Measurements from ENCODE around the gene SUFU.

The SUFU gene

GRCh38 chr10:102552533-102552932 is 48.8 kb downstream of the SUFU start:
- no peak for DNase-seq (ENCODE audit: low read depth in 2 of 2)

DNA sequence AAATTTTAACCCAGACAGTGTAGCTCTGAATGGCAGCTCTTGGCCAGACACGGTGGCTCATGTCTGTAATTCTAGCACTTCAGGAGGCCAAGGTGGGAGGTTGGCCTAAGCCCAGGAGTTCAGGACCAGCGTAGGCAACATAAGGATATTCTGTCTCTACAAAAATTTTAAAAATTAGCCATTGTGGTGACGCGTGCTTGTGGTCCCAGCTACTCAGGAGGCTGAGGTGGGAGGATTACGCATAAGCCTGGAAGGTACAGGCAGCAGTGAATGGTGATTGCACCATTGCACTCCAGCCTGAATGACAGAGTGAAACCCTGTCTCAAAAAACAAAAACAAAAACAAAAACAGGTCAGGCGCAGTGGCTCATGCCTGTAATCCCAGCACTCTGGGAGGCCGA is 50.0 kb downstream of the SUFU start:
- no peak for DNase-seq (ENCODE audit: low read depth in 2 of 2)

DNA sequence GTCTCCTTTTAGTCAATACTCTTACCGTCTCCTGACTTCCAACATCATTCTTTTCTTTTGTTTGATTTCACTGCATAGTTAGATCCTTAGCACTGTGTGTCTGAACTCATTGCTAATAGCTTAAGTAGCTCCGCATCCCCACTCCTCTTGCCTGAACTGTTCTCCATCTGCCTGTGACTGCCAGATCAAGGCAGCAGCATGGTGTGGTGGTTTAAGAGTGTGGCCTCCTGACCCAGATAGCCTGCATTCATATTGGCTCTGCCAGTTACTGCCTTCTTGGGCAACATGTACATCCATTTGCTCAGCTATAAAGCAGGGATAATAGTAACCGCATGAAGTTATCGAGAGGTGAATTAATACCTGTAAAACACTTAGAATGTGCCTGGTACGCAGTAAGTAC is 50.8 kb downstream of the SUFU start:
- DNase-seq (ENCODE audit: low read depth in 2 of 2): no peak

DNA sequence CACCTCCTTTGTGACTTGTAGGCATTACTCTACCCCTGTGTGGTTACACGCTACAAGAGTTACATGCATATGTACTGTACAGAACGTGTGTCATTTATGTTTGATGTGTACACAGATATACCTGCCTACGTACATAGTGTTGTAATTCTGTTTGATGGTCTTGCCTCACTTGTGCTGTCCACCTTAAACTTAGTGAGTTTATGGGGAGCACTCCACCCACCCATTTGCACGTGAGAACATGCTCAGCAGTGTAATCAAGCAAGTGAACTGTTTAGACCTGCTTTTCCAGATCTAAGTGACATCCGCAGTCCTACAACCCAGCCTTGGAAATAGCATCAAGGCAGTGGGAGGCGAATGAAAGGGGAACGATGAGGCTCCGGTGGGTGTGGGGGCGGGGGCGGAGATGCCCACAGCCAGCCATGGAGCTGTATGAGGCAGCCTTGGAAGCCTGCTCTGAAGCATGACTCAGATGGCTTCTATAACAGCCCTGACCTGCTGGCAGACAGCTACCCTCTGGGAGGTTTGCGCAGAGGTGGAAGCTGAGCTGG is 52.1 kb downstream of the SUFU start:
- DNase-seq (ENCODE audit: low read depth in 2 of 2): peak in 1 of 2 experiments; percentile 14

- DNase-seq (ENCODE audit: low read depth in 2 of 2): no peak
Measured at GRCh38 chr10:102557569-102557968, 53.8 kb downstream of the SUFU start.

DNA sequence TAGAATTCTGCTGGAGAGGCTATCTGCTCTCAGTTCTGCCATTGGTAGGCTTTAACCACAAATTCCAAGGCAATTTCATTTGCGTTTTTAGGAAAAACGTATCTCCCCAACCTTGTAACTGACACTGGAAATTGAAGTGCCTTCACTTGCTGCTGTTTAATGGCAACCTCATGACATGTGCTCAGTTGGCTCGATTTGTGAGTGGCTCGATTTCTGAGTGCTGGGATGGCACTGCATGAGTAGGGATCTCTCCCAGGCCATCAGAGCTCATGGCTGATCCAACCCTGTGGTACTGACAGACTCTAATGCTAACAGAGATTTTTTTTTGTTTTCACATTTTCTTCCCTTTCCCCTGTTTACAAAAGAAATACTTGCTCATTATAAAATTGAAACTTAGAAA is 56.0 kb downstream of the SUFU start:
- no peak for DNase-seq (ENCODE audit: low read depth in 2 of 2)

- DNase-seq (ENCODE audit: low read depth in 2 of 2): no peak
Measured at GRCh38 chr10:102564209-102564834, 60.5 kb downstream of the SUFU start.

- DNase-seq (ENCODE audit: low read depth in 2 of 2): no peak
Measured at GRCh38 chr10:102565793-102566192, 62.0 kb downstream of the SUFU start.

DNA sequence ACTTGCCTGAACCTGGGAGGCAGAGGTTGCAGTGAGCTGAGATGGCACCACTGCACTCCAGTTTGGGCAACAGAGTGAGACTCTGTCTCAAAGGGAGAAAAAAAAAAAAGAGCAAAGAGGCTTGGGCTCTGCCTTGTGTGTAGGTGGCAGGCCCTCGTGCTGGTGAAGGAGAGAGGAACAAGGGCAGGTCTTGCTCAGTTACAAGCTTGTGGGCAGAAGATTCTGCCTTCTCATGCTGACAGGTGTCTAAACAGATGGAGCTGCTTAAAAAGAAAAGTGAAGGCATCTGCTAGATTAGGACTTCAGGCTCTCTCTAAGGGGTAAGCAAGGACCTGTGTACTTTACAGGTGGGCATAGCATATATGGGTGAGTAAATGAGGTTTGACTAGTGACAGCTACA is 75.0 kb downstream of the SUFU start:
- DNase-seq (ENCODE audit: low read depth in 2 of 2): no peak

DNA sequence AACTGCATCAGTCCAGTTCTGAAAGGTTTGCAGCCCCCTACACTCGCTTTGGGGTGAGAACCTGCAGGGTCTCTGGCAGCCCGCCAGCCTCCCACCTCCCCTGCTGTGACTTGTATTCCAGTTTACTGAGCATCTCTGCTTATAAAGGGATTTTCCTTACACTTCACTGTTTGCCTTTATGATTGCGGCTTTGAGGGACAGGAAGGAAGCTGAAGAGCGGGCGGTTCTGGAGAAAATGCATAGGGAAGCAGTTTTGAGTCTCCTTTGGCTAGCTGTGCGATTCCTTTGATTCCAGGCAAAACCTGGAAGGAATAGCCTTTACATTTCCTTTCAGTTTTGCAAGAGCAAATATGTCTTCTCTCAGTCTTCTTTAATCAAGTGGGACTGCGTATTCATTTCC is 75.6 kb downstream of the SUFU start:
- no peak for DNase-seq (ENCODE audit: low read depth in 2 of 2)

DNA sequence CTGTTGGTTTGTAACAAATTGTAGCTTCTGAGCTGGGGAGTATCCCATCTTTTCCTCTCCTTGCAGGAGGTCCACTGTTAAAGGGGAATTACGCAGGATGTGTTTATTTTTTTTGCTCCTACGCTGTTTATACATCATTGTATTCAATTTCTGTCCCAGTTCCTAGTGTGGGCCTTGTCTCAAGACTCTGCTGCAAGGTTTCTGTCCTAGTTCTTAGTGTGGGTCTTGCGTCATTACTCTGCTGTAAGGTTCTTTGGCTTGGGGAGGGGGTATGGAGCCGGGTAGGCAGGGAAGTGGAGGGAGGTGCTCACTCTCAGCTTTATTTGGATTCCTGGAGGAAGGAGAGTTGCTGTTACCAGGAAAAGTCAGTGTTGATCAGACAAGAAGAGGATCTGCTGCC is 76.5 kb downstream of the SUFU start:
- no peak for DNase-seq (ENCODE audit: low read depth in 2 of 2)

GRCh38 chr10:102581401-102581800 is 77.6 kb downstream of the SUFU start:
- no peak for DNase-seq (ENCODE audit: low read depth in 2 of 2)

- no peak for DNase-seq (ENCODE audit: low read depth in 2 of 2)
Measured at GRCh38 chr10:102581981-102582580, 78.3 kb downstream of the SUFU start.

- peak; percentile 70 for DNase-seq (ENCODE audit: low read depth in 2 of 2)
Measured at GRCh38 chr10:102583435-102584417, 80.0 kb downstream of the SUFU start.

- DNase-seq (ENCODE audit: low read depth in 2 of 2): peak in 1 of 2 experiments; percentile 25
Measured at GRCh38 chr10:102585026-102585425, 81.3 kb downstream of the SUFU start.

DNA sequence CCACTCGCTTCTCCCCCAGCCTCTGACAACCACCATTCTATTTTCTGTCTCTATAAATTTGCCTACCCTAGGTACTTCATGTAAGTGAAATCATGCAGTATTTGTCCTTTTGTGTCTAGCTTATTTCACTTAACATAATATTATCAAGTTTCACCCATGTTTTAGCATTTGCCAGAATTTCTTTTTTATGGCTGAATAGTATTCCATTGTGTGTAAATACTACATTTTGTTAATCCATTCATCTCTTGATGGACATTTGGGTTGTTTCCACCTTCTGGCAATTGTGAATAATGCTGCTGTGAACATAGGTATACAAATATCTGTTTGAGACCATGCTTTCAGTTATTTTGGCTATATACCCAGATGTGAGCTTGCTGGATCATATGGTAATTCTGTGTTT is 83.1 kb downstream of the SUFU start:
- DNase-seq (ENCODE audit: low read depth in 2 of 2): no peak

GRCh38 chr10:102588875-102589274 is 85.1 kb downstream of the SUFU start:
- DNase-seq (ENCODE audit: low read depth in 2 of 2): no peak

GRCh38 chr10:102593074-102593803 is 89.5 kb downstream of the SUFU start:
- DNase-seq (ENCODE audit: low read depth in 2 of 2): no peak

GRCh38 chr10:102593804-102594079 is 90.0 kb downstream of the SUFU start:
- no peak for DNase-seq (ENCODE audit: low read depth in 2 of 2)

DNA sequence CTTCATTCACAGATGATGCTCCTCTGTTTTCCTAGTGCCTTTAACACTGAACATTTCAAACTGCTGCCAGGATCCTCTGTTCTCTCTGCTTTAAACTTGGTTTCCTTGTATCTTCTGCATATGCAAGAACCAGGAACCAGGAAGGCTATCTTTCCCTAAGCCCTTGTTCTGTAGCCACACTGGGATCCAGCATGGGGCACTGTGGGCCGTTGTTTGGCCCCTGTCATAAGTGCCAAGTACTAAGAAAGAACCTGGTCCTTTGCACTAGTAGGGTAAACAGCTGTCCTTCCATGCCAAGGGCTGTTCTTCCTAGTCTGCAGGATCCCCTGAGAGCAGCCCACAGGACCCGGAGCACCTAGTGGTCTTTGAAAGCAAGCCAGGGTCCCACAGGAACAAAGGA is 91.5 kb downstream of the SUFU start:
- DNase-seq (ENCODE audit: low read depth in 2 of 2): no peak

DNA sequence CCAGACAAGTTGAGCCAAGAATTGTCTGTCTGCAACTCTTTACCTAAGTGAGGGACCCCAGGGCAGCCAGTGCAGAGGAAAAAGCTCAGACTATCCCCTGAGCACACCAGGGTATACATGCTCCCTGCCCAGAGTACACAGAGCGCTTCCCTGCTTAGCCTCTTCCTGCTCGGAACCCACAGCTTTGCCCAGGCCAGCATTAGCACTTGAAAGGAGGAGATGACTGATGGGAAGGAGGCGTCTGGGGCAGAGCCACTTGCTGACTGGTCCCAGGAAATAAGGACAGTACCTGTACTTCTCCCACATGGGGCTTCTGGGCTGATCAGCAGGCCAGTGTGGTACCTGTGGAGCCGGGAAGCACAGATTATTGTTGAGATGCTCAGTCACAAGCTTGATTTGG is 92.1 kb downstream of the SUFU start:
- DNase-seq (ENCODE audit: low read depth in 2 of 2): no peak

DNA sequence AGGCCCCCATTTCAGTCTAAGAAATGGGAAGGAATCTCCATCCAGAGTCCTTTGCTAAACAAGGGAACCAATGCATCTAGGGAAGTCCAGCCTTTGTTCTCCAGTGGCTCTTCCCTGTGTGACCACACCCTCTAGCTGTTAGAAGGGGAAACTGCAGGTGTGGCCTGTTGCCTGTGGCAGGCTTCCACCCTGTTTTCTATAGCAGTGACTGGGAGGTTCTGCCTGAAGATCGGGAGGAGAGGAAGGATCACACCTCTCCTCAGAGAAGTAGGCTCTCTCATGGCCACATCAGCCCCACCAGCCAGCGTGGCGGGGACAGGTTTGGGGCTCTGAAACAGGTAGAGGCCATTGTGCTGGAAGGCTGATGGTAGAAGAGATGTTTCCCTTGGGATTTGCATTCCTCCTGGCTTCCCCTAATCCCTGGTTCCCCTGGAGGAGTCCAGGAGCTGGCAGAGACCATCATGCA is 92.8 kb downstream of the SUFU start:
- DNase-seq (ENCODE audit: low read depth in 2 of 2): no peak

Data from fibroblast of skin of left quadriceps (primary cell).